Nephron (organoid): ENCODE results near the gene USO1.
"Not testable (repeated sequence)": the region's sequence is repeated elsewhere in the genome, so short reads cannot be mapped to it uniquely, and the experiment has no call there.

Experiments
- H3K27ac Mint-ChIP-seq, 3 experiments: 2 replicates each; pipeline ENCODE4 v1.8.0; 2020; ENCODE audit warnings: mixed read lengths in 3 of 3, mild to moderate bottlenecking in 2 of 3, moderate library complexity in 1 of 3
- H3K27me3 Mint-ChIP-seq: 2 replicates; pipeline ENCODE4 v1.8.0; 2021; ENCODE audit warnings: low read depth, mild to moderate bottlenecking, moderate library complexity, mixed read lengths
- H3K36me3 Mint-ChIP-seq: 2 replicates; pipeline ENCODE4 v1.8.0; 2020; ENCODE audit warnings: low read depth, mixed read lengths
- H3K4me1 Mint-ChIP-seq: 2 replicates; pipeline ENCODE4 v1.8.0; 2020; ENCODE audit warnings: mixed read lengths
- H3K4me3 Mint-ChIP-seq, 3 experiments: 2 replicates each; pipeline ENCODE4 v1.8.0; 2020; ENCODE audit warnings: mild to moderate bottlenecking in 3 of 3, mixed read lengths in 3 of 3, moderate library complexity in 2 of 3
- H3K9me3 Mint-ChIP-seq: 2 replicates; pipeline ENCODE4 v1.8.0; 2020; ENCODE audit warnings: mixed read lengths
- TF ChIP-seq, protein P1 (sequence below), 3 experiments: fragments of 200-600 bp; sonication (generic); IDR thresholded peaks; one replicate each; pipeline ENCODE4 v1.5.0; 2021; ENCODE audit warnings: antibody characterized with exemption in 3 of 3; ENCODE audit not compliant: unreplicated experiment in 3 of 3

The USO1 gene

DNA sequence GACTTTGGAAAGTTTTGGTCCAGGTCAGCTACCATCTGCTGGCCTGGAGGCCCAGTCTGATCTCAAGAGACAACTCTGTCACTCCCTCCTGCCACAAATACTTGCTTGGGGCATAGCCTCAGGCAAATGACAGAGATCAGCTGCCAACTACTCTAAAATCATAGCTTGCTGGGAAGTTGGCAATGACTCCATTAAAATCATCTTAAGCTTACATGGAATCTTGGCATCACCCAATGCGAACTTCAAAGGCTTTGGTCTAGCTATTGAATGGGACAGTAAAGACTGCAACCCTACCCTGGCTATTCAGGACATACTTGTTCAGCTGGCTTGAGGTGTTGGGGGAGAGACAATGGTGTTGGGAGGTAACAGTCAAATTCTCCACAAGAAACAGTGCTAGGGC, 7.0 kb upstream of the USO1 start:
- H3K27me3 Mint-ChIP-seq = peaks cover 4% of the 10 kb centered on the region
- H3K36me3 Mint-ChIP-seq = peaks cover 18% of the 10 kb centered on the region
- no peak overlapping the region for H3K27ac Mint-ChIP-seq
- no peak overlapping the region for H3K4me3 Mint-ChIP-seq
- no peaks in the 10 kb centered on the region for H3K9me3 Mint-ChIP-seq
- H3K4me1 Mint-ChIP-seq = peaks cover 40% of the 10 kb centered on the region
- TF ChIP-seq, protein P1, sequence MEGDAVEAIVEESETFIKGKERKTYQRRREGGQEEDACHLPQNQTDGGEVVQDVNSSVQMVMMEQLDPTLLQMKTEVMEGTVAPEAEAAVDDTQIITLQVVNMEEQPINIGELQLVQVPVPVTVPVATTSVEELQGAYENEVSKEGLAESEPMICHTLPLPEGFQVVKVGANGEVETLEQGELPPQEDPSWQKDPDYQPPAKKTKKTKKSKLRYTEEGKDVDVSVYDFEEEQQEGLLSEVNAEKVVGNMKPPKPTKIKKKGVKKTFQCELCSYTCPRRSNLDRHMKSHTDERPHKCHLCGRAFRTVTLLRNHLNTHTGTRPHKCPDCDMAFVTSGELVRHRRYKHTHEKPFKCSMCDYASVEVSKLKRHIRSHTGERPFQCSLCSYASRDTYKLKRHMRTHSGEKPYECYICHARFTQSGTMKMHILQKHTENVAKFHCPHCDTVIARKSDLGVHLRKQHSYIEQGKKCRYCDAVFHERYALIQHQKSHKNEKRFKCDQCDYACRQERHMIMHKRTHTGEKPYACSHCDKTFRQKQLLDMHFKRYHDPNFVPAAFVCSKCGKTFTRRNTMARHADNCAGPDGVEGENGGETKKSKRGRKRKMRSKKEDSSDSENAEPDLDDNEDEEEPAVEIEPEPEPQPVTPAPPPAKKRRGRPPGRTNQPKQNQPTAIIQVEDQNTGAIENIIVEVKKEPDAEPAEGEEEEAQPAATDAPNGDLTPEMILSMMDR (IDR thresholded peaks at IDR 0.05; ENCODE audit: unreplicated experiment in 3 of 3) = no peak

DNA sequence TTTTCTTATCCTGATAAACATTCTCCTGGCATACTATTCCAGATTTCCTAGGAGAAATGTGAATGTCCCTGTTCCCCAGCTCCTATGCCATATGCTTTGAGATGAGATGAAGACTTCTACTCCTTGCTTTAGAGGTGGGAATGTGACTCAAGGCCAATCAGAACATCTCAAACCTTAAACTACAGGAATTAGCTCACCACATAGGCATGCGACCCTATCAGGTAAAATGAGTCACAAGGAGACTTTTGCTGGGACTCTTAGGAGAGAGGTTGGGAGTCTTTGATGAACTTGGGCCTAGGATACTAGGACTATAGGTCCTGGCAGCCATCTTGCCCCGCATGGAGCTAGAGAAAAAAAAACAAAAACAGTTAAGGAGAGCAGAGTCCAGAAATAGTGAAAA, 5.8 kb upstream of the USO1 start:
- TF ChIP-seq, protein P1 (IDR thresholded peaks at IDR 0.05; ENCODE audit: unreplicated experiment in 3 of 3) = no peak
- Mint-ChIP-seq H3K27ac (no peak overlapping the region), H3K4me1 (peaks cover 48% of the 10 kb centered on the region), H3K36me3 (peaks cover 18% of the 10 kb centered on the region), H3K4me3 (no peak overlapping the region), H3K9me3 (no peaks in the 10 kb centered on the region), H3K27me3 (peaks cover 4% of the 10 kb centered on the region)

DNA sequence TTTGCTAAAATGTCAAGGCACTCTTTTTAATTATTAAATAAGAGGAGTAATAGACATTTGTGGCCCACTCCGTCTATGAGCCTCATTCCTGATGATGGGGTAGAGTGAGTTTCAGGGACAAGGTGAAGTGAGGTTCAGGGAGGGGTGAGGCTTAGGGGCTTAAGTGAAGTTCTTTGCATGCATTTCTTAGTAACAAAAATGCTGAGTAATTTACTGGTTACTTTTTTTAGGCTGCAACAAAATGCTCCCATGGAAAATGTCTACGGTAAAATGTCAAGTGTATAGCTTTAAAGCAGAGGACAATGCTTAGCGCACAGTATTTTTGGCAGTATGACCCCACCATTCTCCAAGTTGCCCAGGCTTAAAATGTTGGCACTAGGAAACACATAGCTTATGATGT, 2.0 kb upstream of the USO1 start:
- Mint-ChIP-seq H3K9me3 (no peaks in the 10 kb centered on the region), H3K27ac (peak overlapping the region in 1 of 3 experiments; percentile 99), H3K4me1 (peaks cover 37% of the 10 kb centered on the region), H3K4me3 (peak overlapping the region; percentile 46 to 68 (median 57)), H3K27me3 (peaks cover 3% of the 10 kb centered on the region), H3K36me3 (peaks cover 13% of the 10 kb centered on the region)
- TF ChIP-seq, protein P1 (IDR thresholded peaks at IDR 0.05; ENCODE audit: unreplicated experiment in 3 of 3) = no peak

DNA sequence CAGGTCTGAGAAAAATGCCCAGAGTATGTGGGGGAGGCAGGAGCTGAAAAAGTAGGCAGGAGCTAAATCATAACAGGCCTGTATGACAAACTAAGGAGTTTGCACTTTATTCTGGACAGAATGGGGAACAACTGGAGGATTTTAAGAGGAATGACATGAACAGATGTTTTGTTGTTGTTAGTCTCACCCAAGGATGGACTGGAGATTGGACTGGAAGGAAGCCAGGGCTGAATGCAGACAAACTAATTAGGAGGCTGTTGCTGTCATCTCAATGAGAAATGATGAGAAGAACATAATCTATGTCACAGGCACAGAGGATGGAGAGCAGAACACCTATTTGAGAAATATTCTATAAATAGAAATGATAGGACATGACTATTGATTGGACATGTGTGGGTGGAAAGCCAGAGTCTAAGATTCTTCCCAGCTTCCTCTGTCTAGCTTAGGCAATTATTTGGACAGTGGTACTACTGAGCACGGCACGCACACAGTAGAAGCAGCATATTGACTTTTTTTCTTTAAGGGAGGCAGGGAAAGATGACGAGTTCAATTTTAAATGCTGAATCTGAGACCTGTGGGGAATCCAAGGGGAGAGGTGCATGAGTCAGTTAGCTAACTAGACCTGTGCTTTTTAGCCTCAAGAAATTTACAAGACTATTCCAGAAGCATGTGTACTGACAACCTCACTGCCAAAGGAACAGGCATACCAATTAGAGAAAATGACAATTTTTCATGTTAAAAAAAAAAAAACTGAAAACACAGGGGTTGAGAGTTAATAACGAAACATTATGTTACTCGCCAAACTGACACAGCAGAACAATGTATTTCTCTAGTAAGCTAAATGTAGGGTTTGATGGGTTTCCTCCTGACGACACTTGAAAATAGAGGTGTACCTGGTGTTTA, 963 bp upstream of the USO1 start:
- Mint-ChIP-seq H3K36me3 (peaks cover 8% of the 10 kb centered on the region), H3K4me1 (peaks cover 41% of the 10 kb centered on the region), H3K4me3 (peak overlapping the region; percentile 97 to 99 (median 98)), H3K27ac (peak overlapping the region; percentile 99 to 100 (median 100)), H3K27me3 (no peaks in the 10 kb centered on the region), H3K9me3 (no peaks in the 10 kb centered on the region)
- TF ChIP-seq, protein P1 (IDR thresholded peaks at IDR 0.05; ENCODE audit: unreplicated experiment in 3 of 3) = no peak

DNA sequence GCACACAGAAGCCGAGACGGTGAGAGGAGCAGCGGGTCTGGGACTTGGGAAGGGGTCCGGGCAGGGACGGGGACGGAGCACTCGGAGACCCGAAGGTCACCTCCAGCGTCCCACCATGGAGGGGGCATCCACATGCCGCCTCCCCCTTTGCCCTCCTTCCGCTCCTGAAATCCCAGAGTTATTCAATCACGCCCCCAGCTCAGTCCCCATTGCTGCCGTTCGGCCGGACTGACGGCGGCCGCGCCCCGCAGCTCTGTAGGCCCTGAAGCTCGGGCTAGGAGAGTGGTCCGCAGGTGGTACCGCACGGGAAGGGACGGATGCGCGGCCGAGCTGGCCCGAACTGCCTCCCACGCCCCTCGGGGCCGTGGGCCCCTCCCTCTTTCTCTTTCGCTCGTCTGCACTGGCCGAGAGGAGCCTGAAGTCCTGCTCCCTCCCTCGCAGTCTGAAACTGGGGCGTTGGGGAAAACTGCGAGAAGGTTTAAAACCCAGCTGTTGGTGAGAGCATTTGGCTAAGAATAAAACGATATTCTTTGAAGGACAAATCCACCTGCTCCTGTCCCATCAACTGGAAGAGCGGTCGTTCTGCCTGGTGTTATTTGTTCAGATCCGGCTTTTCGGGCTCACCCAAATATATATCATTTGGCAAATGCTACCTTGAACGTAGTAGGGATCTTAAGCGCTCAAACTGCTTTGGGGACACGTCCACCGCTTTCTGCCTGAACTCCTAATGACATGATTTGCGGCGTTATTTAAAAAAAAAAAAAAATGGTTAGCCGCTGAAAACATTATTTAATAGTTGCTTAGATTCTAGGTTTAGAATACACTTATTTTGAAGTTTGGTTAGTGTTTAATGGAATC, 719 bp downstream of the USO1 start:
- TF ChIP-seq, protein P1 (IDR thresholded peaks at IDR 0.05; ENCODE audit: unreplicated experiment in 3 of 3) = no peak
- no peaks in the 10 kb centered on the region for H3K27me3 Mint-ChIP-seq
- H3K4me1 Mint-ChIP-seq = peaks cover 49% of the 10 kb centered on the region
- peak overlapping the region; percentile 97 to 99 (median 98) for H3K4me3 Mint-ChIP-seq
- peak overlapping the region; percentile 99 to 100 (median 100) for H3K27ac Mint-ChIP-seq
- no peaks in the 10 kb centered on the region for H3K9me3 Mint-ChIP-seq
- no peaks in the 10 kb centered on the region for H3K36me3 Mint-ChIP-seq

DNA sequence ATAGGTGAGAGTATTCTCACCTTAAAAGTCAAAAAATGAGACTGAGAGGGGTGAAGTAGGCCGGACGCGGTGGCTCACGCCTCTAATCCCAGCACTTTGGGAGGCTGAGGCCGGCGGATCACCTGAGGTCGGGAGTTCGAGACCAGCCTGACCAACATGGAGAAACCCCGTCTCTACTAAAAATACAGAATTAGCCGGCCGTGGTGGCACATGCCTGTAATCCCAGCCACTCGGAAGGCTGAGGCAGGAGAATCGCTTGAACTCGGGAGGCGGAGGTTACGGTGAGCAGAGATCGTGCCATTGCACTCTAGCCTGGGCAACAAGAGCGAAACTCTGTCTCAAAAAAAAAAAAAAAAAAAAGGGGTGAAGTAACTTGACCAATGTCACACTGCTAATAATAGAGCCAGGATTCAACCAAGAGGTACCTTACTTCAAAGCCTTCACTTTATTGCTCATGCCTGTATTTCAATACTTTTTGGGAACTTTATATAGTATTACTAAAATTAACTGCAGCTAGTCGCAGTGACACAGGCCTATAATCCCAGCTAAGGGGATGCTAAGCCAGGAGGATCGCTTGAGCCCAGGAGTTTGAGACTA, 1.7 kb downstream of the USO1 start:
- peak overlapping the region; percentile 97 to 99 (median 98) for H3K4me3 Mint-ChIP-seq
- peaks cover 49% of the 10 kb centered on the region for H3K4me1 Mint-ChIP-seq
- not testable (repeated sequence) for H3K9me3 Mint-ChIP-seq, H3K27me3 Mint-ChIP-seq, H3K36me3 Mint-ChIP-seq
- peak overlapping the region; percentile 99 to 100 (median 100) for H3K27ac Mint-ChIP-seq
